ENCODE data around the gene RNF115.
"Not testable (repeated sequence)": the region's sequence is repeated elsewhere in the genome, so short reads cannot be mapped to it uniquely, and the experiment has no call there.

GRCh38 chr1:145726193-145726592 is 97.7 kb downstream of the RNF115 start:
- not testable (repeated sequence) for TF ChIP-seq CTCF, POLR2A (IDR thresholded peaks at IDR 0.05)

All from lower leg skin (tissue), 3 donors.